Panc1 (cell line): ENCODE measurements around the gene UNCX. TPM values are rescaled to one million over a fixed set of nuclear protein-coding genes. Genes with fewer than 3 reads are reported as not detected.

ENCODE experiments used
- ATAC-seq: fragments of 200-7000 bp; cut with Tn5 transposase; 2 replicates; pipeline ENCODE4 v1.9.1; 2020; ENCODE audit warnings: mild to moderate bottlenecking, moderate library complexity
- BruUV-seq: library from RNA; stranded (reverse); fragments of 400-500 nt; replicated peaks from 2 replicates; lab custom pipeline; 2021; lab: Mats Ljungman, UMichigan
- CTCF ChIA-PET: fragments of 300-600 bp; sonication (Branson Sonifier 250); formaldehyde crosslinking; loops from one replicate; lab custom pipeline; 2022; ENCODE audit warnings: antibody characterized with exemption; lab: Charles Lee
- POLR2A ChIA-PET: fragments of 300-600 bp; sonication (Branson Sonifier 250); formaldehyde crosslinking; loops from one replicate; lab custom pipeline; 2022; ENCODE audit warnings: antibody characterized with exemption; lab: Charles Lee
- DNase-seq: peaks from one replicate; pipeline ENCODE4 v3.0.0-alpha.2; 2010; ENCODE audit warnings: low read depth, low spot score
- H3K27ac ChIP-seq: 2 replicates; pipeline ENCODE4 v1.5.1; 2011; ENCODE audit warnings: mild to moderate bottlenecking, low read length, inconsistent platforms
- H3K27me3 ChIP-seq: fragments of 200-500 bp; sonication (Bioruptor generic); 2 replicates; pipeline ENCODE4 v1.6.0; 2014; ENCODE audit warnings: low read length, inconsistent platforms; ENCODE audit not compliant: control insufficient read depth, insufficient read depth
- H3K36me3 ChIP-seq: fragments of 200-500 bp; sonication (Bioruptor generic); 2 replicates; pipeline ENCODE4 v1.5.1; 2014; ENCODE audit warnings: inconsistent platforms, mild to moderate bottlenecking, low read length, moderate library complexity; ENCODE audit not compliant: control insufficient read depth, insufficient read depth
- H3K4me1 ChIP-seq: 2 replicates; pipeline ENCODE4 v1.5.1; 2011; ENCODE audit warnings: inconsistent platforms, mild to moderate bottlenecking, low read length, moderate library complexity; ENCODE audit not compliant: control insufficient read depth, insufficient read depth
- H3K4me3 ChIP-seq, 2 experiments: 2 replicates each; pipeline ENCODE4 v1.5.1; 2011 to 2012; ENCODE audit warnings: low read depth in 2 of 2, low read length in 2 of 2, mild to moderate bottlenecking in 2 of 2, inconsistent platforms in 1 of 2, moderate library complexity in 1 of 2
- H3K9me3 ChIP-seq: fragments of 200-500 bp; sonication (Bioruptor generic); 2 replicates; pipeline ENCODE4 v1.5.1; 2014; ENCODE audit warnings: low read depth, mild to moderate bottlenecking, inconsistent platforms, low read length, moderate library complexity; ENCODE audit not compliant: control insufficient read depth, insufficient read depth
- POLR2AphosphoS5 ChIP-seq: IDR thresholded peaks from 2 replicates; pipeline ENCODE4 v1.6.1; 2012; ENCODE audit warnings: mild to moderate bottlenecking, low read depth, low read length, moderate library complexity
- SIN3A ChIP-seq: IDR thresholded peaks from 2 replicates; pipeline ENCODE4 v1.6.1; 2012; ENCODE audit warnings: low read depth, mild to moderate bottlenecking, low read length, moderate library complexity, borderline replicate concordance; ENCODE audit not compliant: insufficient read depth
- TCF7L2 ChIP-seq: IDR thresholded peaks from 2 replicates; pipeline ENCODE4 v1.6.1; 2011; ENCODE audit warnings: mild to moderate bottlenecking, low read depth, low read length, inconsistent platforms
- in situ Hi-C: cut with HindIII; loops from 2 replicates; pipeline ENCODE4 v1.10.0; 2016; ENCODE audit warnings: low sequenced_read_pairs, low pct_unique_long_range_greater_than_20kb
- intact Hi-C: fragments of 100-400 bp; cut with micrococcal nuclease; formaldehyde crosslinking; loops from one replicate; pipeline ENCODE4 v1.10.0; 2022; ENCODE audit not compliant: unreplicated experiment
- total RNA-seq: library from RNA; stranded (reverse); gene quantifications from one replicate; pipeline ENCODE4 v1.2.1, GENCODE V29; 2021; ENCODE audit not compliant: unreplicated experiment
- TF ChIP-seq, protein P1 (sequence below): fragments of 450-650 bp; IDR thresholded peaks from 2 replicates; pipeline ENCODE4 v1.5.1; 2017; ENCODE audit warnings: mild to moderate bottlenecking
- TF ChIP-seq, protein P2 (sequence below), 2 experiments: IDR thresholded peaks; 2 replicates each; pipeline ENCODE4 v1.6.1; 2011 to 2012; ENCODE audit warnings: low read depth in 2 of 2, control low read depth in 1 of 2, low read length in 1 of 2, mild to moderate bottlenecking in 1 of 2, moderate library complexity in 1 of 2; ENCODE audit not compliant: insufficient read depth in 1 of 2

UNCX gene
- total RNA-seq, 1 experiment from 2014 or later = not detected

DNA sequence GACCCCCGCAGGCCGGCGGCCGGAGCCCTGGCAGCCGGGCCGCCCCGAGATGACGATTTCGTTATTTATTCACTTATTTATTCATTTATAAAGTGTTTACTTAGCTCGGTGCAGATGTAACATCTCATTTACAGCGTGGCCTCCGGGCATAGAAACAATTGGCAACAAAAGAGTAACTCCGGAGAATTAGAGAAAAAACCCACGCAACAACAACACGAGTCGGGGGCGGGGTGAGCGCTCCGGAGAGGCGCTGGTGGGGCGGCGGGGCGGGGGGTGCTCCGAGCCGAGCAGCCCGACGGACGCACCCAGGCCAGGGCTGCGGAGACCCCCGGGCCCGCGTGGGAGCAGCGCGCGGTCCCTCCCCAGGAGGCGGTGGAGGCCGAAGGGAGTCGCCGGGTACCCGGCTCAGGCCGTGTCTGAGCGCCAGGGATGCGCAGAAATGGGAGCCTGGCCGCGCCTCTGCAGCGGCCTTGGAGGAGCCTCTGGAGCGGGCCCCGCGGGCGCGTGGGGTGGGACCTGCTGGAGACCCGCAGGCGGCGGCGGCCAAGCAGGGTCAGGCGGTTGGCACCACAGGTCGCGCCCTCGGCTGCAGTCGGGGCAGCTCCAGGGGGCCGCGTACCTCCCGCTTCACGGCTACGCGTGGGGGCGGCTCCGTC lies 14.3 kb downstream of the UNCX start:
- in situ Hi-C loops (no loop called here), intact Hi-C loops (no loop called here)
- Histone ChIP-seq H3K36me3 (no peaks in the 10 kb centered on the region), H3K27ac (no peak overlapping the region), H3K4me3 (no peak overlapping the region), H3K4me1 (peaks cover 8% of the 10 kb centered on the region), H3K9me3 (no peaks in the 10 kb centered on the region), H3K27me3 (peaks cover under 1% of the 10 kb centered on the region; the same call in 1 of the 2 replicates)
- POLR2A ChIA-PET = no interaction called here
- no TSS peak for BruUV-seq
- CTCF ChIA-PET = interaction anchor here (0.6 kb wide), 1 partner anchor 252 kb away, joined by 3 read pairs; no protein-coding TSS in a partner anchor
- no peak for TF ChIP-seq POLR2AphosphoS5
- TF ChIP-seq, protein P1, sequence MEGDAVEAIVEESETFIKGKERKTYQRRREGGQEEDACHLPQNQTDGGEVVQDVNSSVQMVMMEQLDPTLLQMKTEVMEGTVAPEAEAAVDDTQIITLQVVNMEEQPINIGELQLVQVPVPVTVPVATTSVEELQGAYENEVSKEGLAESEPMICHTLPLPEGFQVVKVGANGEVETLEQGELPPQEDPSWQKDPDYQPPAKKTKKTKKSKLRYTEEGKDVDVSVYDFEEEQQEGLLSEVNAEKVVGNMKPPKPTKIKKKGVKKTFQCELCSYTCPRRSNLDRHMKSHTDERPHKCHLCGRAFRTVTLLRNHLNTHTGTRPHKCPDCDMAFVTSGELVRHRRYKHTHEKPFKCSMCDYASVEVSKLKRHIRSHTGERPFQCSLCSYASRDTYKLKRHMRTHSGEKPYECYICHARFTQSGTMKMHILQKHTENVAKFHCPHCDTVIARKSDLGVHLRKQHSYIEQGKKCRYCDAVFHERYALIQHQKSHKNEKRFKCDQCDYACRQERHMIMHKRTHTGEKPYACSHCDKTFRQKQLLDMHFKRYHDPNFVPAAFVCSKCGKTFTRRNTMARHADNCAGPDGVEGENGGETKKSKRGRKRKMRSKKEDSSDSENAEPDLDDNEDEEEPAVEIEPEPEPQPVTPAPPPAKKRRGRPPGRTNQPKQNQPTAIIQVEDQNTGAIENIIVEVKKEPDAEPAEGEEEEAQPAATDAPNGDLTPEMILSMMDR = no peak
- TF ChIP-seq, protein P2, sequence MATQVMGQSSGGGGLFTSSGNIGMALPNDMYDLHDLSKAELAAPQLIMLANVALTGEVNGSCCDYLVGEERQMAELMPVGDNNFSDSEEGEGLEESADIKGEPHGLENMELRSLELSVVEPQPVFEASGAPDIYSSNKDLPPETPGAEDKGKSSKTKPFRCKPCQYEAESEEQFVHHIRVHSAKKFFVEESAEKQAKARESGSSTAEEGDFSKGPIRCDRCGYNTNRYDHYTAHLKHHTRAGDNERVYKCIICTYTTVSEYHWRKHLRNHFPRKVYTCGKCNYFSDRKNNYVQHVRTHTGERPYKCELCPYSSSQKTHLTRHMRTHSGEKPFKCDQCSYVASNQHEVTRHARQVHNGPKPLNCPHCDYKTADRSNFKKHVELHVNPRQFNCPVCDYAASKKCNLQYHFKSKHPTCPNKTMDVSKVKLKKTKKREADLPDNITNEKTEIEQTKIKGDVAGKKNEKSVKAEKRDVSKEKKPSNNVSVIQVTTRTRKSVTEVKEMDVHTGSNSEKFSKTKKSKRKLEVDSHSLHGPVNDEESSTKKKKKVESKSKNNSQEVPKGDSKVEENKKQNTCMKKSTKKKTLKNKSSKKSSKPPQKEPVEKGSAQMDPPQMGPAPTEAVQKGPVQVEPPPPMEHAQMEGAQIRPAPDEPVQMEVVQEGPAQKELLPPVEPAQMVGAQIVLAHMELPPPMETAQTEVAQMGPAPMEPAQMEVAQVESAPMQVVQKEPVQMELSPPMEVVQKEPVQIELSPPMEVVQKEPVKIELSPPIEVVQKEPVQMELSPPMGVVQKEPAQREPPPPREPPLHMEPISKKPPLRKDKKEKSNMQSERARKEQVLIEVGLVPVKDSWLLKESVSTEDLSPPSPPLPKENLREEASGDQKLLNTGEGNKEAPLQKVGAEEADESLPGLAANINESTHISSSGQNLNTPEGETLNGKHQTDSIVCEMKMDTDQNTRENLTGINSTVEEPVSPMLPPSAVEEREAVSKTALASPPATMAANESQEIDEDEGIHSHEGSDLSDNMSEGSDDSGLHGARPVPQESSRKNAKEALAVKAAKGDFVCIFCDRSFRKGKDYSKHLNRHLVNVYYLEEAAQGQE (IDR thresholded peaks at IDR 0.05; ENCODE audit: insufficient read depth in 1 of 2, low read depth in 2 of 2, low read length in 1 of 2) = no peak
- TF ChIP-seq SIN3A = no peak
- TF ChIP-seq TCF7L2 = no peak
- ATAC-seq (no peak), DNase-seq (no peak)

DNA sequence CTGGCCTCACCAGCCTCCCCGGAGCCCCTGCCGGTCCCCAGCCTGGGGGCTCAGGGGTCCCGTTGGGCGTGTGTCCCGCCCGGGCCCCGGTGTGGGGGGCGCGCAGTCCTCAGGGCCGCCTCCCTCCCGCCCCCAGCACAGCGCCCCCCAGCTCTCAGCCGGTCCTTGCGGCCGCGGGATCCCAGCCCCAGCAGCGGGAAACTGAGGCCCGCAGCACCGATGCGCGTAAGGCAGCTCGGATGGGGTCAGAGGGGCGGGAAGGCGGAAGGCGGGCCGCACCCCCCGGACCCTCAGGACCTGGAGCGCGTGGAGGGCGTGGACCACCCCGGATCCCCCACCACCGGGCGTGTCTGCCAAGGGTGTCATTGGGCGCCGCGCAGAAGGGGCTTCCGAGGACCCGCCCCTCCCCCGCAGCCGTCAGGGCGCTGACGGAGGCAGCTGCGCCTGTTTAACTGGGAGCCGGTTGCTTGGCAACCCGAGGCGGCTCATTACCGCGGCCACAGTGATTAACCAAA lies 14.9 kb downstream of the UNCX start:
- no peaks in the 10 kb centered on the region for H3K27me3 ChIP-seq
- intact Hi-C loops (no loop called here), in situ Hi-C loops (no loop called here)
- CTCF ChIA-PET = no interaction called here
- H3K9me3 ChIP-seq = no peaks in the 10 kb centered on the region
- H3K36me3 ChIP-seq = no peaks in the 10 kb centered on the region
- DNase-seq = no peak
- H3K27ac ChIP-seq = no peak overlapping the region
- ATAC-seq = no peak
- H3K4me1 ChIP-seq = peaks cover 8% of the 10 kb centered on the region
- no TSS peak for BruUV-seq
- no peak overlapping the region for H3K4me3 ChIP-seq
- POLR2A ChIA-PET = no interaction called here
- TF ChIP-seq TCF7L2 (no peak), SIN3A (no peak), POLR2AphosphoS5 (no peak)
- TF ChIP-seq, protein P1 = no peak
- TF ChIP-seq, protein P2 (IDR thresholded peaks at IDR 0.05; ENCODE audit: insufficient read depth in 1 of 2, low read depth in 2 of 2, low read length in 1 of 2) = no peak
